ENCODE data around the gene SLC35E2B.
"Not testable (repeated sequence)": the region's sequence is repeated elsewhere in the genome, so short reads cannot be mapped to it uniquely, and the experiment has no call there.

The SLC35E2B gene

GRCh38 chr1:1700067-1700466 lies 7.5 kb upstream of the SLC35E2B start:
- not testable (repeated sequence) for H2BK120ac ChIP-seq (ENCODE audit: low read depth, low read length); H3K9ac ChIP-seq (ENCODE audit: low read length); H2AK5ac ChIP-seq (ENCODE audit: low read length); DNase-seq; H3K27me3 ChIP-seq (ENCODE audit: insufficient read depth, low read length, poor library complexity); H3K18ac ChIP-seq (ENCODE audit: low read length); H4K8ac ChIP-seq (ENCODE audit: low read depth, low read length); H3K56ac ChIP-seq (ENCODE audit: low read length); H3K27ac ChIP-seq (ENCODE audit: low read depth, low read length); H3K79me2 ChIP-seq (ENCODE audit: control insufficient read depth, insufficient read depth, low read length); H3K23ac ChIP-seq (ENCODE audit: low read length); H3K4me2 ChIP-seq (ENCODE audit: low read length); H2BK15ac ChIP-seq (replicated peaks; ENCODE audit: low read depth); H2BK5ac ChIP-seq (ENCODE audit: low read length); H3K4me3 ChIP-seq (ENCODE audit: low read length); H4K5ac ChIP-seq (ENCODE audit: low read length); H3K4ac ChIP-seq (ENCODE audit: low read depth, low read length); H3K79me1 ChIP-seq (ENCODE audit: low read length); H3K36me3 ChIP-seq (ENCODE audit: control insufficient read depth, insufficient read depth, low read length); H3K4me1 ChIP-seq (ENCODE audit: control insufficient read depth, low read depth, low read length)
- whole genome bisulfite sequencing (ENCODE audit: extremely low coverage, insufficient coverage, low lambda C conversion rate): no CpG with 5 or more reads among the region's 45 CpGs

GRCh38 chr1:1699061-1699460 lies 6.5 kb upstream of the SLC35E2B start:
- H3K18ac ChIP-seq (ENCODE audit: low read length); H3K4ac ChIP-seq (ENCODE audit: low read depth, low read length); H3K23ac ChIP-seq (ENCODE audit: low read length); H3K79me1 ChIP-seq (ENCODE audit: low read length); H3K27ac ChIP-seq (ENCODE audit: low read depth, low read length); H3K4me2 ChIP-seq (ENCODE audit: low read length); H4K8ac ChIP-seq (ENCODE audit: low read depth, low read length); H3K56ac ChIP-seq (ENCODE audit: low read length); DNase-seq; H2AK5ac ChIP-seq (ENCODE audit: low read length); H2BK5ac ChIP-seq (ENCODE audit: low read length); H4K5ac ChIP-seq (ENCODE audit: low read length); H3K36me3 ChIP-seq (ENCODE audit: control insufficient read depth, insufficient read depth, low read length); H3K9ac ChIP-seq (ENCODE audit: low read length); H2BK120ac ChIP-seq (ENCODE audit: low read depth, low read length); H3K79me2 ChIP-seq (ENCODE audit: control insufficient read depth, insufficient read depth, low read length); H3K27me3 ChIP-seq (ENCODE audit: insufficient read depth, low read length, poor library complexity); H3K4me1 ChIP-seq (ENCODE audit: control insufficient read depth, low read depth, low read length); H2BK15ac ChIP-seq (replicated peaks; ENCODE audit: low read depth); H3K4me3 ChIP-seq (ENCODE audit: low read length): not testable (repeated sequence)
- WGBS (ENCODE audit: extremely low coverage, insufficient coverage, low lambda C conversion rate): no CpG with 5 or more reads among the region's 19 CpGs

- not testable (repeated sequence) for H3K56ac ChIP-seq (ENCODE audit: low read length); H3K4ac ChIP-seq (ENCODE audit: low read depth, low read length); H3K4me3 ChIP-seq (ENCODE audit: low read length); H4K8ac ChIP-seq (ENCODE audit: low read depth, low read length); H2AK5ac ChIP-seq (ENCODE audit: low read length); H3K36me3 ChIP-seq (ENCODE audit: control insufficient read depth, insufficient read depth, low read length); H2BK15ac ChIP-seq (replicated peaks; ENCODE audit: low read depth); H3K79me1 ChIP-seq (ENCODE audit: low read length); H3K23ac ChIP-seq (ENCODE audit: low read length); DNase-seq; H3K27ac ChIP-seq (ENCODE audit: low read depth, low read length); H3K9ac ChIP-seq (ENCODE audit: low read length); H3K79me2 ChIP-seq (ENCODE audit: control insufficient read depth, insufficient read depth, low read length); H3K18ac ChIP-seq (ENCODE audit: low read length); H2BK5ac ChIP-seq (ENCODE audit: low read length); H4K5ac ChIP-seq (ENCODE audit: low read length); H3K27me3 ChIP-seq (ENCODE audit: insufficient read depth, low read length, poor library complexity); H3K4me1 ChIP-seq (ENCODE audit: control insufficient read depth, low read depth, low read length); H2BK120ac ChIP-seq (ENCODE audit: low read depth, low read length); H3K4me2 ChIP-seq (ENCODE audit: low read length)
- WGBS (ENCODE audit: extremely low coverage, insufficient coverage, low lambda C conversion rate): no CpG with 5 or more reads among the region's 26 CpGs
Measured at GRCh38 chr1:1697358-1698183, 5.0 kb upstream of the SLC35E2B start.

GRCh38 chr1:1696431-1697357 lies 4.1 kb upstream of the SLC35E2B start:
- H3K4me2 ChIP-seq (ENCODE audit: low read length); H3K4ac ChIP-seq (ENCODE audit: low read depth, low read length); H3K79me2 ChIP-seq (ENCODE audit: control insufficient read depth, insufficient read depth, low read length); H4K8ac ChIP-seq (ENCODE audit: low read depth, low read length); DNase-seq; H2AK5ac ChIP-seq (ENCODE audit: low read length); H3K27ac ChIP-seq (ENCODE audit: low read depth, low read length); H2BK5ac ChIP-seq (ENCODE audit: low read length); H4K5ac ChIP-seq (ENCODE audit: low read length); H3K36me3 ChIP-seq (ENCODE audit: control insufficient read depth, insufficient read depth, low read length); H3K18ac ChIP-seq (ENCODE audit: low read length); H3K4me3 ChIP-seq (ENCODE audit: low read length); H3K79me1 ChIP-seq (ENCODE audit: low read length); H3K56ac ChIP-seq (ENCODE audit: low read length); H3K23ac ChIP-seq (ENCODE audit: low read length); H2BK120ac ChIP-seq (ENCODE audit: low read depth, low read length); H3K4me1 ChIP-seq (ENCODE audit: control insufficient read depth, low read depth, low read length); H3K9ac ChIP-seq (ENCODE audit: low read length); H2BK15ac ChIP-seq (replicated peaks; ENCODE audit: low read depth); H3K27me3 ChIP-seq (ENCODE audit: insufficient read depth, low read length, poor library complexity): not testable (repeated sequence)
- WGBS (ENCODE audit: extremely low coverage, insufficient coverage, low lambda C conversion rate): no CpG with 5 or more reads among the region's 23 CpGs

- not testable (repeated sequence) for H3K27me3 ChIP-seq (ENCODE audit: insufficient read depth, low read length, poor library complexity); H2BK120ac ChIP-seq (ENCODE audit: low read depth, low read length); H2BK5ac ChIP-seq (ENCODE audit: low read length); H3K4ac ChIP-seq (ENCODE audit: low read depth, low read length); H3K4me2 ChIP-seq (ENCODE audit: low read length); H4K5ac ChIP-seq (ENCODE audit: low read length); H3K79me2 ChIP-seq (ENCODE audit: control insufficient read depth, insufficient read depth, low read length); H3K56ac ChIP-seq (ENCODE audit: low read length); H3K36me3 ChIP-seq (ENCODE audit: control insufficient read depth, insufficient read depth, low read length); H3K4me3 ChIP-seq (ENCODE audit: low read length); H3K4me1 ChIP-seq (ENCODE audit: control insufficient read depth, low read depth, low read length); H2BK15ac ChIP-seq (replicated peaks; ENCODE audit: low read depth); H3K23ac ChIP-seq (ENCODE audit: low read length); H4K8ac ChIP-seq (ENCODE audit: low read depth, low read length); H2AK5ac ChIP-seq (ENCODE audit: low read length); H3K18ac ChIP-seq (ENCODE audit: low read length); H3K79me1 ChIP-seq (ENCODE audit: low read length)
- peak; percentile 54 for DNase-seq
- Histone ChIP-seq H3K27ac (ENCODE audit: low read depth, low read length) (peak overlapping the region; percentile 86), H3K9ac (ENCODE audit: low read length) (peak overlapping the region; percentile 47)
- no CpG with 5 or more reads among the region's 45 CpGs for WGBS (ENCODE audit: extremely low coverage, insufficient coverage, low lambda C conversion rate)
Measured at GRCh38 chr1:1692324-1692713, 276 bp downstream of the SLC35E2B start.
